HepG2 (cell line): Measurements from ENCODE around the gene MVB12A. TPM values are rescaled to one million over a fixed set of nuclear protein-coding genes. Genes with fewer than 3 reads are reported as not detected.
A peak's percentile ranks its signal among the peaks of the same experiment; 100 is the strongest.

Experiments
- FOXK2 ChIP-seq: fragments of 450-650 bp; IDR thresholded peaks from 2 replicates; pipeline ENCODE4 v1.6.1; 2016
- HDAC2 ChIP-seq: sonication (generic); formaldehyde crosslinking; IDR thresholded peaks from 2 replicates; pipeline ENCODE4 v1.4.0; 2020; ENCODE audit warnings: missing genetic modification reagents
- HNF4G ChIP-seq, 2 experiments: sonication (generic) in 1 of 2; formaldehyde crosslinking in 1 of 2; IDR thresholded peaks; 2 replicates each; pipeline versions ENCODE4 v1.4.0 to v1.6.1; 2011 to 2020; ENCODE audit warnings: borderline replicate concordance in 2 of 2, low read depth in 2 of 2, mild to moderate bottlenecking in 2 of 2, low read length in 1 of 2, missing genetic modification reagents in 1 of 2, moderate library complexity in 1 of 2
- MED13 ChIP-seq: sonication (generic); formaldehyde crosslinking; IDR thresholded peaks from 2 replicates; pipeline ENCODE4 v1.5.0; 2020; ENCODE audit warnings: missing genetic modification reagents
- RBM22 ChIP-seq: fragments of 200-400 bp; formaldehyde crosslinking; optimal IDR thresholded peaks from 2 replicates; pipeline ENCODE3; 2017; ENCODE audit warnings: mild to moderate bottlenecking, low read length, moderate library complexity
- RFXANK ChIP-seq: IDR thresholded peaks from 2 replicates; pipeline ENCODE4 v1.6.1; 2016
- SATB2 ChIP-seq: sonication (generic); formaldehyde crosslinking; IDR thresholded peaks from 2 replicates; pipeline ENCODE4 v1.5.0; 2020; ENCODE audit warnings: missing genetic modification reagents
- SIN3A ChIP-seq: IDR thresholded peaks from 2 replicates; pipeline ENCODE4 v1.6.1; 2011; ENCODE audit warnings: low read depth, mild to moderate bottlenecking, control low read depth, low read length, borderline replicate concordance
- SMYD3 ChIP-seq: sonication (generic); formaldehyde crosslinking; IDR thresholded peaks from 2 replicates; pipeline ENCODE4 v1.8.1; 2023; ENCODE audit warnings: mild to moderate bottlenecking, missing genetic modification reagents
- SP4 ChIP-seq: sonication (generic); formaldehyde crosslinking; IDR thresholded peaks from 2 replicates; pipeline ENCODE4 v1.8.1; 2023; ENCODE audit warnings: mild to moderate bottlenecking, missing genetic modification reagents
- SYNCRIP ChIP-seq: fragments of 200-400 bp; formaldehyde crosslinking; IDR thresholded peaks from 2 replicates; pipeline ENCODE4 v1.6.1; 2018; ENCODE audit warnings: mild to moderate bottlenecking, low read depth, low read length; ENCODE audit not compliant: insufficient read depth
- TAF1 ChIP-seq: sonication (generic); formaldehyde crosslinking; IDR thresholded peaks from 2 replicates; pipeline ENCODE4 v1.4.0; 2020; ENCODE audit warnings: missing genetic modification reagents
- TARDBP ChIP-seq: sonication (generic); formaldehyde crosslinking; IDR thresholded peaks from 2 replicates; pipeline ENCODE4 v1.8.0; 2022; ENCODE audit warnings: mild to moderate bottlenecking, missing genetic modification reagents
- XRCC5 ChIP-seq: fragments of 200-400 bp; formaldehyde crosslinking; optimal IDR thresholded peaks from 2 replicates; pipeline ENCODE3; 2017; ENCODE audit warnings: mild to moderate bottlenecking, low read length
- ZNF256 ChIP-seq: sonication (generic); formaldehyde crosslinking; conservative IDR thresholded peaks from 2 replicates; pipeline ENCODE4 v1.4.0; 2020; ENCODE audit warnings: missing genetic modification reagents
- ZNF30 ChIP-seq: sonication (generic); formaldehyde crosslinking; IDR thresholded peaks from 2 replicates; pipeline ENCODE4 v1.5.0; 2020; ENCODE audit warnings: mild to moderate bottlenecking, missing genetic modification reagents
- ZNF350 ChIP-seq: sonication (generic); formaldehyde crosslinking; IDR thresholded peaks from 2 replicates; pipeline ENCODE4 v1.4.0; 2020; ENCODE audit warnings: mild to moderate bottlenecking, low read depth, missing genetic modification reagents, borderline replicate concordance
- ZNF577 ChIP-seq: sonication (generic); formaldehyde crosslinking; IDR thresholded peaks from 2 replicates; pipeline ENCODE4 v1.4.0; 2020; ENCODE audit warnings: mild to moderate bottlenecking, low read depth, missing genetic modification reagents, borderline replicate concordance
- ZNF629 ChIP-seq: sonication (generic); formaldehyde crosslinking; conservative IDR thresholded peaks from 2 replicates; pipeline ENCODE4 v1.5.0; 2020; ENCODE audit warnings: missing genetic modification reagents
- ZNF670 ChIP-seq: sonication (generic); formaldehyde crosslinking; IDR thresholded peaks from 2 replicates; pipeline ENCODE4 v1.8.0; 2022; ENCODE audit warnings: mild to moderate bottlenecking, missing genetic modification reagents, borderline replicate concordance
- polyA plus RNA-seq, 8 experiments: library from polyadenylated mRNA; depleted of rRNA in 3 of 8; stranded (reverse) in 7 of 8; unstranded in 1 of 8; fragments of >200 nt; fragmentation: Illumina TruSeq in 4 of 8; extraction: Trizol in 4 of 8; gene quantifications; 2 replicates each; pipeline versions ENCODE4 v1.2.1 to v1.2.3, GENCODE V29; 2011 to 2016; ENCODE audit warnings: low read depth in 4 of 8, missing spikeins in 1 of 8, mixed read lengths in 1 of 8; ENCODE audit not compliant: insufficient read depth in 1 of 8
- total RNA-seq, 5 experiments: library from RNA; depleted of rRNA; stranded (reverse); fragments of >200 nt; fragmentation: Illumina TruSeq; extraction: Trizol; gene quantifications; 2 replicates each; pipeline ENCODE4 v1.2.3, GENCODE V29; 2016; ENCODE audit warnings: low read depth in 1 of 5
- TF ChIP-seq, protein P1 (sequence below): sonication (generic); formaldehyde crosslinking; IDR thresholded peaks from 2 replicates; pipeline ENCODE4 v1.5.1; 2020; ENCODE audit warnings: mild to moderate bottlenecking, missing genetic modification reagents
- TF ChIP-seq, protein P2 (sequence below): sonication (generic); formaldehyde crosslinking; IDR thresholded peaks from 2 replicates; pipeline ENCODE4 v1.4.0; 2020; ENCODE audit warnings: mild to moderate bottlenecking, missing genetic modification reagents
- TF ChIP-seq, protein P3 (sequence below): sonication (generic); formaldehyde crosslinking; IDR thresholded peaks from 2 replicates; pipeline ENCODE4 v1.5.0; 2020; ENCODE audit warnings: mild to moderate bottlenecking, low read depth, missing genetic modification reagents, borderline replicate concordance
- TF ChIP-seq, protein P4 (sequence below), 2 experiments: sonication (generic) in 1 of 2; formaldehyde crosslinking in 1 of 2; IDR thresholded peaks; 2 replicates each; pipeline versions ENCODE4 v1.4.0 to v1.6.1; 2018 to 2020; ENCODE audit warnings: missing genetic modification reagents in 2 of 2, borderline replicate concordance in 1 of 2, low read depth in 1 of 2, mild to moderate bottlenecking in 1 of 2, missing biosample characterization in 1 of 2

MVB12A gene
- total and polyA plus RNA-seq, 2 of the 13 experiments (the other 11 are each of a cell fraction or from before 2014, with no cell fraction given) = 35.7 to 36.1 TPM

- TF ChIP-seq ZNF350 (CRISPR knock-in tag) = peak; percentile 62; the same call in 1 of the 2 replicates
- TF ChIP-seq TARDBP (CRISPR knock-in tag) = peak; percentile 94
- TF ChIP-seq SMYD3 (CRISPR knock-in tag) = no peak
- TF ChIP-seq ZNF30 (CRISPR knock-in tag) = no peak
- TF ChIP-seq, protein P1, sequence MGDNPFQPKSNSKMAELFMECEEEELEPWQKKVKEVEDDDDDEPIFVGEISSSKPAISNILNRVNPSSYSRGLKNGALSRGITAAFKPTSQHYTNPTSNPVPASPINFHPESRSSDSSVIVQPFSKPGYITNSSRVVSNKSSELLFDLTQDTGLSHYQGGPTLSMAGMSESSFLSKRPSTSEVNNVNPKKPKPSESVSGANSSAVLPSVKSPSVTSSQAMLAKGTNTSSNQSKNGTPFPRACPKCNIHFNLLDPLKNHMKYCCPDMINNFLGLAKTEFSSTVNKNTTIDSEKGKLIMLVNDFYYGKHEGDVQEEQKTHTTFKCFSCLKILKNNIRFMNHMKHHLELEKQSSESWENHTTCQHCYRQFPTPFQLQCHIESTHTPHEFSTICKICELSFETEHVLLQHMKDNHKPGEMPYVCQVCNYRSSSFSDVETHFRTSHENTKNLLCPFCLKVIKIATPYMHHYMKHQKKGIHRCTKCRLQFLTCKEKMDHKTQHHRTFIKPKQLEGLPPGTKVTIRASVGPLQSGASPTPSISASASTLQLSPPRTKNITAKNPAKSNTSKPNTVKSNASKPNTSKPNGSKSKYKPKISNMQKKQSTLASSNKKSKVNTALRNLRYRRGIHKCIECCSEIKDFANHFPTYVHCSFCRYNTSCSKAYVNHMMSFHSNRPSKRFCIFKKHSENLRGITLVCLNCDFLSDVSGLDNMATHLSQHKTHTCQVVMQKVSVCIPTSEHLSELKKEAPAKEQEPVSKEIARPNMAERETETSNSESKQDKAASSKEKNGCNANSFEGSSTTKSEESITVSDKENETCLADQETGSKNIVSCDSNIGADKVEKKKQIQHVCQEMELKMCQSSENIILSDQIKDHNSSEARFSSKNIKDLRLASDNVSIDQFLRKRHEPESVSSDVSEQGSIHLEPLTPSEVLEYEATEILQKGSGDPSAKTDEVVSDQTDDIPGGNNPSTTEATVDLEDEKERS (CRISPR knock-in tag) = no peak
- TF ChIP-seq XRCC5 = no peak
- no peak for TF ChIP-seq MED13 (CRISPR knock-in tag)
- peak; percentile 67 for TF ChIP-seq RBM22
- TF ChIP-seq RFXANK = no peak
- peak; percentile 59 for TF ChIP-seq TAF1 (CRISPR knock-in tag)
- TF ChIP-seq ZNF256 (CRISPR knock-in tag) = peak; percentile 53; the same call in 1 of the 2 replicates
- no peak for TF ChIP-seq ZNF577 (CRISPR knock-in tag)
- no peak for TF ChIP-seq SYNCRIP
- TF ChIP-seq, protein P2, sequence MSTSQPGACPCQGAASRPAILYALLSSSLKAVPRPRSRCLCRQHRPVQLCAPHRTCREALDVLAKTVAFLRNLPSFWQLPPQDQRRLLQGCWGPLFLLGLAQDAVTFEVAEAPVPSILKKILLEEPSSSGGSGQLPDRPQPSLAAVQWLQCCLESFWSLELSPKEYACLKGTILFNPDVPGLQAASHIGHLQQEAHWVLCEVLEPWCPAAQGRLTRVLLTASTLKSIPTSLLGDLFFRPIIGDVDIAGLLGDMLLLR (CRISPR knock-in tag) = no peak
- TF ChIP-seq, protein P3, sequence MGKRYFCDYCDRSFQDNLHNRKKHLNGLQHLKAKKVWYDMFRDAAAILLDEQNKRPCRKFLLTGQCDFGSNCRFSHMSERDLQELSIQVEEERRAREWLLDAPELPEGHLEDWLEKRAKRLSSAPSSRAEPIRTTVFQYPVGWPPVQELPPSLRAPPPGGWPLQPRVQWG (CRISPR knock-in tag) = no peak
- no peak for TF ChIP-seq SATB2
- TF ChIP-seq, protein P4, sequence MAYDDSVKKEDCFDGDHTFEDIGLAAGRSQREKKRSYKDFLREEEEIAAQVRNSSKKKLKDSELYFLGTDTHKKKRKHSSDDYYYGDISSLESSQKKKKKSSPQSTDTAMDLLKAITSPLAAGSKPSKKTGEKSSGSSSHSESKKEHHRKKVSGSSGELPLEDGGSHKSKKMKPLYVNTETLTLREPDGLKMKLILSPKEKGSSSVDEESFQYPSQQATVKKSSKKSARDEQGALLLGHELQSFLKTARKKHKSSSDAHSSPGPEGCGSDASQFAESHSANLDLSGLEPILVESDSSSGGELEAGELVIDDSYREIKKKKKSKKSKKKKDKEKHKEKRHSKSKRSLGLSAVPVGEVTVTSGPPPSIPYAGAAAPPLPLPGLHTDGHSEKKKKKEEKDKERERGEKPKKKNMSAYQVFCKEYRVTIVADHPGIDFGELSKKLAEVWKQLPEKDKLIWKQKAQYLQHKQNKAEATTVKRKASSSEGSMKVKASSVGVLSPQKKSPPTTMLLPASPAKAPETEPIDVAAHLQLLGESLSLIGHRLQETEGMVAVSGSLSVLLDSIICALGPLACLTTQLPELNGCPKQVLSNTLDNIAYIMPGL (CRISPR knock-in tag; IDR thresholded peaks at IDR 0.05; ENCODE audit: borderline replicate concordance in 1 of 2, low read depth in 1 of 2) = peak in 1 of 2 experiments; percentile 83; a peak in 3 of 4 replicates
- no peak for TF ChIP-seq SIN3A
- TF ChIP-seq HDAC2 (CRISPR knock-in tag) = peak; percentile 46; the same call in 1 of the 2 replicates
- no peak for TF ChIP-seq HNF4G (IDR thresholded peaks at IDR 0.05; ENCODE audit: borderline replicate concordance, low read depth, low read length)
- no peak for TF ChIP-seq HNF4G (CRISPR knock-in tag; IDR thresholded peaks at IDR 0.05; ENCODE audit: borderline replicate concordance, low read depth)
- TF ChIP-seq ZNF629 (CRISPR knock-in tag) = peak; percentile 43
- TF ChIP-seq SP4 (CRISPR knock-in tag) = peak; percentile 81
- TF ChIP-seq ZNF670 (CRISPR knock-in tag) = peak; percentile 77
- no peak for TF ChIP-seq FOXK2
These were observed at the start of gene MVB12A (continued) for GRCh38 chr19:17419621-17420474.
